Endometrial microvascular endothelial cells (primary cell): ENCODE data around the gene HIVEP2. TPM values are rescaled to one million over a fixed set of nuclear protein-coding genes. Genes with fewer than 3 reads are reported as not detected.

Source experiments
- in situ Hi-C: cut with HindIII; loops from 2 replicates; pipeline ENCODE4 v1.10.0; 2017; ENCODE audit warnings: low sequenced_read_pairs, low pct_unique_long_range_greater_than_20kb; ENCODE audit errors: inconsistent ontology term
- total RNA-seq: library from RNA; depleted of rRNA; stranded (reverse); fragments of >200 nt; gene quantifications from one replicate; pipeline ENCODE4 v1.2.3, GENCODE V29; 2015; ENCODE audit errors: inconsistent ontology term

The HIVEP2 gene
- total RNA-seq, 1 donor from 2014 or later, result 3.5 TPM

- in situ Hi-C loops, result no loop called here
Observed at GRCh38 chr6:142811923-142812322, 133.1 kb downstream of the HIVEP2 start.

GRCh38 chr6:142810952-142811514 is 133.9 kb downstream of the HIVEP2 start:
- in situ Hi-C loops, result no loop called here

GRCh38 chr6:142809947-142810346 is 135.0 kb downstream of the HIVEP2 start:
- in situ Hi-C loops, result no loop called here

GRCh38 chr6:142808405-142809061 is 136.4 kb downstream of the HIVEP2 start:
- in situ Hi-C loops, result no loop called here

- in situ Hi-C loops, result no loop called here
Observed at GRCh38 chr6:142805042-142805441, 139.9 kb downstream of the HIVEP2 start.

GRCh38 chr6:142804490-142804889 is 140.5 kb downstream of the HIVEP2 start:
- in situ Hi-C loops, result no loop called here

- in situ Hi-C loops, result no loop called here
Observed at GRCh38 chr6:142803495-142804058, 141.4 kb downstream of the HIVEP2 start.

GRCh38 chr6:142803032-142803431 is 141.9 kb downstream of the HIVEP2 start:
- in situ Hi-C loops, result no loop called here

GRCh38 chr6:142802124-142802523 is 142.9 kb downstream of the HIVEP2 start:
- in situ Hi-C loops, result no loop called here

GRCh38 chr6:142800240-142800639 is 144.7 kb downstream of the HIVEP2 start:
- in situ Hi-C loops, result no loop called here

GRCh38 chr6:142799639-142800038 is 145.3 kb downstream of the HIVEP2 start:
- in situ Hi-C loops, result no loop called here

- in situ Hi-C loops, result no loop called here
Observed at GRCh38 chr6:142797159-142797558, 147.8 kb downstream of the HIVEP2 start.

GRCh38 chr6:142796571-142796970 is 148.4 kb downstream of the HIVEP2 start:
- in situ Hi-C loops, result no loop called here

GRCh38 chr6:142796024-142796423 is 149.0 kb downstream of the HIVEP2 start:
- in situ Hi-C loops, result no loop called here

GRCh38 chr6:142794424-142794823 is 150.6 kb downstream of the HIVEP2 start:
- in situ Hi-C loops, result no loop called here

GRCh38 chr6:142790257-142790656 is 154.7 kb downstream of the HIVEP2 start:
- in situ Hi-C loops, result no loop called here

- in situ Hi-C loops, result no loop called here
Observed at GRCh38 chr6:142787422-142787821, 157.6 kb downstream of the HIVEP2 start.

- in situ Hi-C loops, result no loop called here
Observed at GRCh38 chr6:142786476-142786875, 158.5 kb downstream of the HIVEP2 start.

- in situ Hi-C loops, result no loop called here
Observed at GRCh38 chr6:142784344-142784743, 160.6 kb downstream of the HIVEP2 start.

- in situ Hi-C loops, result no loop called here
Observed at GRCh38 chr6:142783499-142783898, 161.5 kb downstream of the HIVEP2 start.
